Chondrocyte (in vitro differentiated cells): Measurements from ENCODE around the gene NAALADL2. TPM values are rescaled to one million over a fixed set of nuclear protein-coding genes. Genes with fewer than 3 reads are reported as not detected.

Experiments
- DNase-seq: peaks from one replicate; pipeline ENCODE4 v3.0.0; 2021; ENCODE audit warnings: mixed read lengths, low spot score
- H3K27ac Mint-ChIP-seq: one replicate; pipeline ENCODE4 v1.8.0; 2021; ENCODE audit warnings: mild to moderate bottlenecking, moderate library complexity, mixed read lengths; ENCODE audit not compliant: unreplicated experiment
- H3K27me3 Mint-ChIP-seq: 2 replicates; pipeline ENCODE4 v1.8.0; 2021; ENCODE audit warnings: low read depth, mixed read lengths
- H3K36me3 Mint-ChIP-seq: 2 replicates; pipeline ENCODE4 v1.8.0; 2021; ENCODE audit warnings: low read depth, mixed read lengths
- H3K4me1 Mint-ChIP-seq: 2 replicates; pipeline ENCODE4 v1.8.0; 2021; ENCODE audit warnings: low read depth, mild to moderate bottlenecking, mixed read lengths
- H3K4me3 Mint-ChIP-seq: one replicate; pipeline ENCODE4 v1.8.0; 2021; ENCODE audit warnings: mild to moderate bottlenecking, moderate library complexity, mixed read lengths; ENCODE audit not compliant: unreplicated experiment
- H3K9me3 Mint-ChIP-seq: 2 replicates; pipeline ENCODE4 v1.8.0; 2021; ENCODE audit warnings: low read depth, mixed read lengths
- CTCF ChIP-seq: fragments of 200-600 bp; sonication (generic); IDR thresholded peaks from 2 replicates; pipeline ENCODE4 v1.5.0; 2021; ENCODE audit warnings: antibody characterized with exemption, mild to moderate bottlenecking, moderate library complexity
- total RNA-seq: library from RNA; stranded (reverse); gene quantifications from 3 replicates; pipeline ENCODE4 v1.2.1, GENCODE V29; 2021

The NAALADL2 gene
- total RNA-seq, 1 donor from 2014 or later: 8.0 TPM

DNA sequence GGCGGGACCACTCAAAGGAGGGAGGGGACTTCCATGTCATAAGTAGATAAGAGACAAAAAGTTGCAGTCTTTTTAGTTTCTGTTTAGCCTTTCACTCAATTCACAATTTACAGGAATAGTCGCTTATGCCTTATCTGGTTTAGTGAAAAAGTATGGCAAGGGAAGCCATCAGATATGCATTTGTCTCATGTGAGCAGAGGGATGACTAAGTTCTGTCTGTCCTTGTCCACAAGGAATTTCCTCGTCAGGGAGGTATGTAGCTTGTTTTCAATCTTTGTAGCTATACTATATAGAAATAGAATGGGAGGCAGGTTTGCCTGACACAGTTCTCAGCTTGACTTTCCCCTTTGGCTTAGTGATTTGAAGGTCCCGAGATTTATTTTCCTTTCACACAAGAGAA lies 882.8 kb downstream of the NAALADL2 start:
- peaks cover 6% of the 10 kb centered on the region for H3K4me1 Mint-ChIP-seq
- H3K27ac Mint-ChIP-seq: no peak overlapping the region
- H3K4me3 Mint-ChIP-seq: no peak overlapping the region
- H3K27me3 Mint-ChIP-seq: no peaks in the 10 kb centered on the region
- H3K9me3 Mint-ChIP-seq: peaks cover 5% of the 10 kb centered on the region
- TF ChIP-seq CTCF: no peak
- no peaks in the 10 kb centered on the region for H3K36me3 Mint-ChIP-seq
- no peak for DNase-seq

DNA sequence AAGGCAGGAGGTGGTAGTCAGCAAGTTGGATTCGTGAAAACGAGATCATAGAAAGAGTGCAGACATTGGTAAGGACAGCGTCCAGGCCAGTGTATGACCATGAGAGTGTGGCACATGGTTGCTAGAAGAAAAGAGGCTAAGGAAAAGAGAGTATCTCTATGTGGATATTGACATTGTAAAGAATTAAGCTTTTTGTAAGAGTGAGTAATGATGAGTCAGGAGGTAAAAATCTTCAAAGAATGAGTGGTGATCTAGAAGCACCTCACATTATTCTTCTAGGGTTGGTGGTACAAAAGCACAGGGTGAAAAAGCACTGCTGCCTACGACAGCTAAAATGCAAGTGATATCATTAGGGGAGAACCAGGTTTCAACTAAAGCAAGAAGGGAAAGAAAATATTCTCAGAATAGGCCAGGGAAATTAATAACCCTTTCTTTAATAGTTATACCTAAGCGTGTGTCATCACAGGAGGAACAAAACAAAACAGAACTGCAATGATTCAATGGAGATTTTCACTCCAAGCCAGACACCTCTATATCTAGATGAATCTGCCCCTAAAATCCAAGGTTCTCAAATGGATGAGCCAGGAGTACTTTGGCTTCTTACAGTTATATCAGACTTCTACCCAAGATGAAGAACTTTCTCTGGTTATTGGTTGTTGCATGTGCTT lies 884.7 kb downstream of the NAALADL2 start:
- DNase-seq: no peak
- no peak for TF ChIP-seq CTCF
- Mint-ChIP-seq H3K9me3 (peaks cover 5% of the 10 kb centered on the region), H3K4me3 (no peak overlapping the region), H3K27me3 (no peaks in the 10 kb centered on the region), H3K27ac (no peak overlapping the region), H3K36me3 (no peaks in the 10 kb centered on the region), H3K4me1 (peaks cover 6% of the 10 kb centered on the region)

GRCh38 chr3:175746308-175746707 lies 887.2 kb downstream of the NAALADL2 start:
- no peak for TF ChIP-seq CTCF
- Mint-ChIP-seq H3K36me3 (no peaks in the 10 kb centered on the region), H3K4me1 (peaks cover 6% of the 10 kb centered on the region), H3K9me3 (peaks cover 5% of the 10 kb centered on the region), H3K27me3 (no peaks in the 10 kb centered on the region), H3K4me3 (no peak overlapping the region), H3K27ac (no peak overlapping the region)
- no peak for DNase-seq

DNA sequence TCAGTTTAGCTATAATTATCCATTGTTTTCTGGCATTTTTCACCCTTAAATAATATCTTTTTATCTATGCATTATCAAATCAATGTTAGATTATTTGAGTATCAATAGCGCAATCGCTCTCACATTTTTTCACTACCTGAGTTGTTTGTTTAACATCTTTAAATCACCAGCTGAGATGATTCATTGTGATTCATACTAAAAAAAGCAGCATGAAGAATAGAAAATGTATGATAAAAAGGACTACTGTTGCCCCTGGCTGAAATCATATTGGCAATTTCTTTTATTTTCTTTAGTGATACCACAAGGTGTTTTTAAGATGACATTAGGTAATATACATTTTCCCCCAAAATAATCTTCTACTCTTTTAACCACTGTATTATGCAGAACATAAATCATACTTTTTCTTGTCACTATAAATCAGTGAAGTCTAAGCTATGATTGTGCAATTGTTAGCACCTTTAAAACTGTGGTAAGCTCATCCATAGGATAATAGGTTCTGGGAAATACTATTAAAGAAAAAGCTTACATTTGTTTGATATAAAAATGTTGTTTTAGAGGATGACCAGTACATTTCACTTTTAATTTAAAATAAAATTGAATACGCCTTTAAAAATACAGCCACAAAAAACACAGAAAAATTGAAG lies 889.1 kb downstream of the NAALADL2 start:
- Mint-ChIP-seq H3K9me3 (no peaks in the 10 kb centered on the region), H3K27ac (no peak overlapping the region), H3K4me3 (no peak overlapping the region), H3K36me3 (no peaks in the 10 kb centered on the region), H3K4me1 (peaks cover 6% of the 10 kb centered on the region), H3K27me3 (no peaks in the 10 kb centered on the region)
- TF ChIP-seq CTCF: no peak
- DNase-seq: no peak

DNA sequence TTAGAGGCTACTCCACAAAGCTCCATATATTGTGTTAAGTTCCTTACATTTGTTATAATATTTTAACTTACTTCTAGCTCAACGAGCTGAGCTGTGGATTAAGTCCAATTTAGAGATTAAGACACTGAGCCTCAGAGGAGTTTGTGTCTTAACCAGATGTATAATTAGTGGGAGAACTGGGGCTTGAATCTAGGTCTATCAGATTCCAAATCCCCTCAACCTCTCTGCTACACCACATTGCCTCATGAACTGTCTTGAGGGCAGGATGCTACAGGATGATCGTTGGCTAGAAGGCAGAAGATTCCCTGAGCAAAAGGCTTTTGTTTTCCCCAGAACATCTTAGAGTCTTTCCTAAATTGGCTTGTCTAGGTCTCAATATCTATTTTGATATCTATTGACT lies 890.8 kb downstream of the NAALADL2 start:
- H3K9me3 Mint-ChIP-seq: no peaks in the 10 kb centered on the region
- TF ChIP-seq CTCF: no peak
- H3K4me3 Mint-ChIP-seq: no peak overlapping the region
- H3K36me3 Mint-ChIP-seq: no peaks in the 10 kb centered on the region
- no peak for DNase-seq
- no peak overlapping the region for H3K27ac Mint-ChIP-seq
- H3K27me3 Mint-ChIP-seq: no peaks in the 10 kb centered on the region
- no peaks in the 10 kb centered on the region for H3K4me1 Mint-ChIP-seq
